HEK293 (cell line): ENCODE measurements around the gene TPP2.

ENCODE experiments used
- CTCF ChIA-PET: fragments of 350-600 bp; formaldehyde crosslinking; extraction: SDS; loops from one replicate; lab custom pipeline; 2021; ENCODE audit warnings: antibody characterized with exemption; lab: Yijun Ruan, JAX
- POLR2A ChIA-PET: fragments of 300-600 bp; formaldehyde crosslinking; extraction: SDS; loops from one replicate; lab custom pipeline; 2020; ENCODE audit warnings: antibody characterized with exemption, inconsistent platforms; lab: Yijun Ruan, JAX
- H3K27ac ChIP-seq: fragments of 200-500 bp; sonication (Bioruptor generic); 2 replicates; pipeline ENCODE4 v1.5.1; 2014; ENCODE audit warnings: low read depth, low read length, control low read depth, inconsistent platforms; ENCODE audit errors: extremely low read depth
- H3K36me3 ChIP-seq, 2 experiments: fragments of 200-500 bp in 1 of 2; sonication (Bioruptor generic) in 1 of 2; 1 replicate in 1 of 2; 2 replicates in 1 of 2; pipeline ENCODE4 v1.5.1; 2014 to 2017; ENCODE audit warnings: inconsistent platforms in 2 of 2, low read length in 2 of 2; ENCODE audit not compliant: control insufficient read depth in 2 of 2, insufficient read depth in 1 of 2
- H3K4me1 ChIP-seq: fragments of 200-500 bp; sonication (Bioruptor generic); 2 replicates; pipeline ENCODE4 v1.5.1; 2014; ENCODE audit warnings: mild to moderate bottlenecking, low read length, inconsistent platforms; ENCODE audit not compliant: control insufficient read depth, insufficient read depth
- H3K4me3 ChIP-seq: 2 replicates; pipeline ENCODE4 v1.5.1; 2011; ENCODE audit warnings: low read depth, mild to moderate bottlenecking, control low read depth, low read length, moderate library complexity
- H3K9me3 ChIP-seq: fragments of 200-500 bp; sonication (Bioruptor generic); 2 replicates; pipeline ENCODE4 v1.5.1; 2014; ENCODE audit warnings: low read depth, low read length, inconsistent platforms; ENCODE audit not compliant: control insufficient read depth, insufficient read depth
- EGR2 ChIP-seq: fragments of 450-650 bp; formaldehyde crosslinking; IDR thresholded peaks from 2 replicates; pipeline ENCODE4 v1.5.1; 2016; ENCODE audit warnings: low read depth, missing biosample characterization, missing genetic modification characterization
- GLIS1 ChIP-seq: fragments of 450-650 bp; formaldehyde crosslinking; IDR thresholded peaks from 2 replicates; pipeline ENCODE4 v1.5.1; 2016; ENCODE audit warnings: missing biosample characterization, missing genetic modification characterization
- SCRT2 ChIP-seq: fragments of 450-650 bp; formaldehyde crosslinking; IDR thresholded peaks from 2 replicates; pipeline ENCODE4 v1.5.1; 2016; ENCODE audit warnings: missing biosample characterization, missing genetic modification characterization
- SETDB1 ChIP-seq: IDR thresholded peaks from one replicate; pipeline ENCODE4 v1.6.1; 2017; ENCODE audit warnings: mild to moderate bottlenecking, low read length, moderate library complexity, mixed read lengths; ENCODE audit not compliant: insufficient read length
- TRIM28 ChIP-seq: IDR thresholded peaks from 2 replicates; pipeline ENCODE4 v1.6.1; 2011; ENCODE audit warnings: low read length, control low read depth, borderline replicate concordance
- ZBTB20 ChIP-seq: fragments of 450-650 bp; formaldehyde crosslinking; IDR thresholded peaks from 2 replicates; pipeline ENCODE4 v1.5.1; 2016; ENCODE audit warnings: missing biosample characterization, missing genetic modification characterization
- ZFP41 ChIP-seq: fragments of 450-650 bp; formaldehyde crosslinking; IDR thresholded peaks from 2 replicates; pipeline ENCODE4 v1.5.1; 2016; ENCODE audit warnings: missing biosample characterization, missing genetic modification characterization, borderline replicate concordance
- ZNF133 ChIP-seq: fragments of 450-650 bp; formaldehyde crosslinking; IDR thresholded peaks from 2 replicates; pipeline ENCODE4 v1.5.1; 2016; ENCODE audit warnings: missing biosample characterization, missing genetic modification characterization
- ZNF155 ChIP-seq: fragments of 450-650 bp; formaldehyde crosslinking; IDR thresholded peaks from 2 replicates; pipeline ENCODE4 v1.5.1; 2016; ENCODE audit warnings: missing biosample characterization, missing genetic modification characterization
- ZNF2 ChIP-seq: fragments of 450-650 bp; formaldehyde crosslinking; IDR thresholded peaks from 2 replicates; pipeline ENCODE4 v1.5.1; 2016; ENCODE audit warnings: missing biosample characterization, missing genetic modification characterization
- ZNF214 ChIP-seq: fragments of 450-650 bp; formaldehyde crosslinking; IDR thresholded peaks from 2 replicates; pipeline ENCODE4 v1.5.1; 2017; ENCODE audit warnings: missing biosample characterization, mild to moderate bottlenecking, missing genetic modification characterization, borderline replicate concordance
- ZNF223 ChIP-seq: fragments of 450-650 bp; formaldehyde crosslinking; IDR thresholded peaks from 2 replicates; pipeline ENCODE4 v1.5.1; 2016; ENCODE audit warnings: missing biosample characterization, missing genetic modification characterization
- ZNF248 ChIP-seq: fragments of 450-650 bp; formaldehyde crosslinking; IDR thresholded peaks from 2 replicates; pipeline ENCODE4 v1.5.1; 2017; ENCODE audit warnings: missing biosample characterization, missing genetic modification characterization
- ZNF324 ChIP-seq: fragments of 450-650 bp; formaldehyde crosslinking; IDR thresholded peaks from 2 replicates; pipeline ENCODE4 v1.5.1; 2016; ENCODE audit warnings: missing biosample characterization, missing genetic modification characterization
- ZNF391 ChIP-seq: fragments of 450-650 bp; formaldehyde crosslinking; IDR thresholded peaks from 2 replicates; pipeline ENCODE4 v1.5.1; 2016; ENCODE audit warnings: low read depth, missing biosample characterization, missing genetic modification characterization, borderline replicate concordance
- ZNF521 ChIP-seq: fragments of 450-650 bp; formaldehyde crosslinking; IDR thresholded peaks from 2 replicates; pipeline ENCODE4 v1.5.1; 2017; ENCODE audit warnings: missing biosample characterization, mild to moderate bottlenecking, missing genetic modification characterization
- ZNF571 ChIP-seq: fragments of 450-650 bp; formaldehyde crosslinking; IDR thresholded peaks from 2 replicates; pipeline ENCODE4 v1.5.0; 2017; ENCODE audit warnings: missing biosample characterization, missing genetic modification characterization
- ZNF596 ChIP-seq: fragments of 450-650 bp; IDR thresholded peaks from 2 replicates; pipeline ENCODE4 v1.5.0; 2018; ENCODE audit warnings: missing biosample characterization, mild to moderate bottlenecking, missing genetic modification characterization, moderate library complexity
- ZNF600 ChIP-seq: fragments of 450-650 bp; formaldehyde crosslinking; IDR thresholded peaks from 2 replicates; pipeline ENCODE4 v1.5.1; 2016; ENCODE audit warnings: missing biosample characterization, missing genetic modification characterization
- ZNF624 ChIP-seq: fragments of 450-650 bp; formaldehyde crosslinking; IDR thresholded peaks from 2 replicates; pipeline ENCODE4 v1.5.1; 2017; ENCODE audit warnings: missing biosample characterization, missing genetic modification characterization
- ZNF654 ChIP-seq: fragments of 450-650 bp; formaldehyde crosslinking; IDR thresholded peaks from 2 replicates; pipeline ENCODE4 v1.5.1; 2016; ENCODE audit warnings: low read depth, missing biosample characterization, missing genetic modification characterization
- ZNF660 ChIP-seq: fragments of 450-650 bp; IDR thresholded peaks from 2 replicates; pipeline ENCODE4 v1.5.1; 2018; ENCODE audit warnings: missing biosample characterization, mild to moderate bottlenecking, missing genetic modification characterization
- ZNF792 ChIP-seq: fragments of 450-650 bp; formaldehyde crosslinking; IDR thresholded peaks from 2 replicates; pipeline ENCODE4 v1.5.1; 2016; ENCODE audit warnings: missing biosample characterization, missing genetic modification characterization
- ZNF830 ChIP-seq: fragments of 450-650 bp; IDR thresholded peaks from 2 replicates; pipeline ENCODE4 v1.5.0; 2018; ENCODE audit warnings: missing biosample characterization, missing genetic modification characterization, low read depth, mild to moderate bottlenecking, moderate library complexity
- TF ChIP-seq, protein P1 (sequence below): fragments of 450-650 bp; formaldehyde crosslinking; IDR thresholded peaks from 2 replicates; pipeline ENCODE4 v1.5.1; 2016; ENCODE audit warnings: missing biosample characterization, missing genetic modification characterization, low read depth
- TF ChIP-seq, protein P2 (sequence below): fragments of 450-650 bp; formaldehyde crosslinking; IDR thresholded peaks from 2 replicates; pipeline ENCODE4 v1.5.1; 2016; ENCODE audit warnings: missing biosample characterization, missing genetic modification characterization
- TF ChIP-seq, protein P3 (sequence below): fragments of 450-650 bp; formaldehyde crosslinking; IDR thresholded peaks from 2 replicates; pipeline ENCODE4 v1.5.1; 2016; ENCODE audit warnings: missing biosample characterization, missing genetic modification characterization, borderline replicate concordance
- TF ChIP-seq, protein P4 (sequence below): fragments of 450-650 bp; formaldehyde crosslinking; IDR thresholded peaks from 2 replicates; pipeline ENCODE4 v1.5.0; 2017; ENCODE audit warnings: missing biosample characterization, missing genetic modification characterization, borderline replicate concordance

The TPP2 gene

DNA sequence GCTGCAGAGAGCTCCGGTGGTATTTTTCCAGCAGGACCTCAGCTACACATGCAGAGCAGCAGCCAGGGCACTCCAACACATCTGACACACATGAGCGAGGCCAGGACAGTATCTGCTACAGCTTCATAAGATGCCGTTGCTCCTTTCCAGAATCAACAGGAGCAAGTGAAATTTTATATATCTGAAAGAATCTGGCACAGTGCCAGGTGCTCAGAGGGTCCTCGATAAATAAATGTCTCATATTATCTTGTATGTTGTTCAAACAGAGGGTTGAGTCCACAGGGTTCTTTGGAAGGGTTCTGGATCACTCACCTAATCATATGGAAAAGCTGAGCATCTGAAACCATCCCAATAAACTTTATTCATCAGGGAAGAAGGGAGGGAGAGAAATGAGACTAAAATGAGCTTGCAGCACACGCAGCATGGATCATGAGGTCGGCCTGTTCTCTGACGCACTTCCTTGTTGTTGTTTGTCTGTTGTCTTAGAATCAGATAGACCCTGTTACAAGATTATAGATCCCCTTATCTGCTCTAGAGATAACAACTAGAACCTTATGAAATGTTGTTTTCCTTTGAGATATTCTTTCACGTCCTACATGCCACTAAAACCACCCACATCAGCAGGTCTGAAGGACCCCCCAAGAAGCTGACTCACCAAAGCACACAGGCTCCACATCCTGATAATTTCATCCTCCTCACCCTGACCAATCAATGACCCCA lies 101.3 kb downstream of the TPP2 start:
- ChIA-PET CTCF (no interaction called here), POLR2A (no interaction called here)
- Histone ChIP-seq H3K36me3 (no peaks in the 10 kb centered on the region), H3K27ac (no peak overlapping the region), H3K9me3 (no peaks in the 10 kb centered on the region), H3K4me3 (no peak overlapping the region), H3K4me1 (no peaks in the 10 kb centered on the region)
- TF ChIP-seq ZNF223 (tag by site-specific recombination): no peak
- no peak for TF ChIP-seq ZBTB20 (tag by site-specific recombination)
- peak; percentile 13; the same call in 1 of the 2 replicates for TF ChIP-seq ZNF214 (tag by site-specific recombination)
- TF ChIP-seq ZNF792 (tag by site-specific recombination): no peak
- no peak for TF ChIP-seq ZNF571
- TF ChIP-seq, protein P1, sequence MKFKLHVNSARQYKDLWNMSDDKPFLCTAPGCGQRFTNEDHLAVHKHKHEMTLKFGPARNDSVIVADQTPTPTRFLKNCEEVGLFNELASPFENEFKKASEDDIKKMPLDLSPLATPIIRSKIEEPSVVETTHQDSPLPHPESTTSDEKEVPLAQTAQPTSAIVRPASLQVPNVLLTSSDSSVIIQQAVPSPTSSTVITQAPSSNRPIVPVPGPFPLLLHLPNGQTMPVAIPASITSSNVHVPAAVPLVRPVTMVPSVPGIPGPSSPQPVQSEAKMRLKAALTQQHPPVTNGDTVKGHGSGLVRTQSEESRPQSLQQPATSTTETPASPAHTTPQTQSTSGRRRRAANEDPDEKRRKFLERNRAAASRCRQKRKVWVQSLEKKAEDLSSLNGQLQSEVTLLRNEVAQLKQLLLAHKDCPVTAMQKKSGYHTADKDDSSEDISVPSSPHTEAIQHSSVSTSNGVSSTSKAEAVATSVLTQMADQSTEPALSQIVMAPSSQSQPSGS (tag by site-specific recombination): no peak
- TF ChIP-seq ZNF830 (tag by site-specific recombination): peak; percentile 40; the same call in 1 of the 2 replicates
- no peak for TF ChIP-seq ZNF521 (tag by site-specific recombination)

DNA sequence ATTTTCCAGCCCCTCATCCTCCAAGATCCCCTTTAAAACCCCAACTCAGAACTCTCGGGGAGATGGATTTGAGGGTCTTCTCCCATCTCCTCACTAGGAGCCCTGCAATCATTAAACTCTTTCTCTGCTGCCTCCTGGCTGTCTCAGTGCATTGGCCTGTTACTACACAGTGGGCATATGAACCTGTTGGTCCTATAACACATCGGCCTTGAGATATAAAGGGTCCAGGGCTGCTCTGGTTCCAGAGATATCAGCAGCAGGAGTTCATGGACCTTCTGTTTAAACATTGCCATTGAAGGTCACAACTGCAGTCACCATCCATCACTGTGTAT lies 101.8 kb downstream of the TPP2 start:
- Histone ChIP-seq H3K27ac (no peak overlapping the region), H3K4me3 (no peak overlapping the region), H3K36me3 (no peaks in the 10 kb centered on the region), H3K9me3 (no peaks in the 10 kb centered on the region), H3K4me1 (no peaks in the 10 kb centered on the region)
- ChIA-PET CTCF (no interaction called here), POLR2A (no interaction called here)
- TF ChIP-seq EGR2 (tag by site-specific recombination): no peak
- TF ChIP-seq TRIM28: 0 out of 2 replicates have a peak, but pooled peaks have one; percentile 44
- TF ChIP-seq ZNF324 (tag by site-specific recombination): no peak
- no peak for TF ChIP-seq ZNF596 (tag by site-specific recombination)
- TF ChIP-seq ZNF600 (tag by site-specific recombination): no peak
- peak; percentile 79 for TF ChIP-seq SETDB1

DNA sequence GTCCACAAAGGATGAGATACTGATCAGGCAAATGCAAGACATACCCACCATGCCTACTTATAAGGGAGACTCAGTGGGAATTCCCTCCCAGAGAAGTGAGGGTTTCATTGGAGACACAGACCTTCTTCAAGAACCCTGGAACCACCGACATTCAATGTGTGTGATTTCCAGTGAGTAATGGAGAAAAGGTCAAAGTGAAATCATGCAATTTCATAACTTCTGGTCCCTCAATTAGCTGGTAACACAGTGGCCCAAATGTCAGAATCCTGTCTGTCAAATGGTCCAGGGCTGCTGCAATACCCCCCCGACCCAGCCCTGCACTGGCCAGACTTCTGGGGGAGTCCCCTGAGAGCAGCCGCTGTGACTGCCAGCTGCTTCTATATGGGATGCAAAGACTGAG lies 102.7 kb downstream of the TPP2 start:
- no peaks in the 10 kb centered on the region for H3K36me3 ChIP-seq
- CTCF ChIA-PET: no interaction called here
- no peaks in the 10 kb centered on the region for H3K9me3 ChIP-seq
- H3K27ac ChIP-seq: no peak overlapping the region
- POLR2A ChIA-PET: no interaction called here
- peaks cover under 1% of the 10 kb centered on the region; the same call in 1 of the 2 replicates for H3K4me1 ChIP-seq
- H3K4me3 ChIP-seq: no peak overlapping the region
- TF ChIP-seq, protein P2, sequence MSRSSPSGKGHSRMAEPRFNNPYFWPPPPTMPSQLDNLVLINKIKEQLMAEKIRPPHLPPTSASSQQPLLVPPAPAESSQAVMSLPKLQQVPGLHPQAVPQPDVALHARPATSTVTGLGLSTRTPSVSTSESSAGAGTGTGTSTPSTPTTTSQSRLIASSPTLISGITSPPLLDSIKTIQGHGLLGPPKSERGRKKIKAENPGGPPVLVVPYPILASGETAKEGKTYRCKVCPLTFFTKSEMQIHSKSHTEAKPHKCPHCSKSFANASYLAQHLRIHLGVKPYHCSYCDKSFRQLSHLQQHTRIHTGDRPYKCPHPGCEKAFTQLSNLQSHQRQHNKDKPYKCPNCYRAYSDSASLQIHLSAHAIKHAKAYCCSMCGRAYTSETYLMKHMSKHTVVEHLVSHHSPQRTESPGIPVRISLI (tag by site-specific recombination): no peak
- TF ChIP-seq ZNF248 (no peak), ZNF2 (no peak), SCRT2 (tag by site-specific recombination) (no peak), ZNF391 (tag by site-specific recombination) (no peak), GLIS1 (no peak), ZNF624 (no peak), ZNF155 (tag by site-specific recombination) (no peak), ZNF133 (no peak), ZFP41 (tag by site-specific recombination) (no peak), ZNF660 (tag by site-specific recombination) (no peak), ZNF654 (tag by site-specific recombination) (no peak)
- TF ChIP-seq, protein P3, sequence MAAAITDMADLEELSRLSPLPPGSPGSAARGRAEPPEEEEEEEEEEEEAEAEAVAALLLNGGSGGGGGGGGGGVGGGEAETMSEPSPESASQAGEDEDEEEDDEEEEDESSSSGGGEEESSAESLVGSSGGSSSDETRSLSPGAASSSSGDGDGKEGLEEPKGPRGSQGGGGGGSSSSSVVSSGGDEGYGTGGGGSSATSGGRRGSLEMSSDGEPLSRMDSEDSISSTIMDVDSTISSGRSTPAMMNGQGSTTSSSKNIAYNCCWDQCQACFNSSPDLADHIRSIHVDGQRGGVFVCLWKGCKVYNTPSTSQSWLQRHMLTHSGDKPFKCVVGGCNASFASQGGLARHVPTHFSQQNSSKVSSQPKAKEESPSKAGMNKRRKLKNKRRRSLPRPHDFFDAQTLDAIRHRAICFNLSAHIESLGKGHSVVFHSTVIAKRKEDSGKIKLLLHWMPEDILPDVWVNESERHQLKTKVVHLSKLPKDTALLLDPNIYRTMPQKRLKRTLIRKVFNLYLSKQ (tag by site-specific recombination): no peak
- TF ChIP-seq, protein P4, sequence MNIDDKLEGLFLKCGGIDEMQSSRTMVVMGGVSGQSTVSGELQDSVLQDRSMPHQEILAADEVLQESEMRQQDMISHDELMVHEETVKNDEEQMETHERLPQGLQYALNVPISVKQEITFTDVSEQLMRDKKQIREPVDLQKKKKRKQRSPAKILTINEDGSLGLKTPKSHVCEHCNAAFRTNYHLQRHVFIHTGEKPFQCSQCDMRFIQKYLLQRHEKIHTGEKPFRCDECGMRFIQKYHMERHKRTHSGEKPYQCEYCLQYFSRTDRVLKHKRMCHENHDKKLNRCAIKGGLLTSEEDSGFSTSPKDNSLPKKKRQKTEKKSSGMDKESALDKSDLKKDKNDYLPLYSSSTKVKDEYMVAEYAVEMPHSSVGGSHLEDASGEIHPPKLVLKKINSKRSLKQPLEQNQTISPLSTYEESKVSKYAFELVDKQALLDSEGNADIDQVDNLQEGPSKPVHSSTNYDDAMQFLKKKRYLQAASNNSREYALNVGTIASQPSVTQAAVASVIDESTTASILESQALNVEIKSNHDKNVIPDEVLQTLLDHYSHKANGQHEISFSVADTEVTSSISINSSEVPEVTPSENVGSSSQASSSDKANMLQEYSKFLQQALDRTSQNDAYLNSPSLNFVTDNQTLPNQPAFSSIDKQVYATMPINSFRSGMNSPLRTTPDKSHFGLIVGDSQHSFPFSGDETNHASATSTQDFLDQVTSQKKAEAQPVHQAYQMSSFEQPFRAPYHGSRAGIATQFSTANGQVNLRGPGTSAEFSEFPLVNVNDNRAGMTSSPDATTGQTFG (tag by site-specific recombination): no peak
